Hematopoietic multipotent progenitor cell treated with erythropoietin and hydrocortisone succinate and interleukin-3 and kit ligand, for 4 days (in vitro differentiated cells): Measurements from ENCODE around the gene IRAK1.
"Not testable (repeated sequence)": the region's sequence is repeated elsewhere in the genome, so short reads cannot be mapped to it uniquely, and the experiment has no call there.

Experiments
- DNase-seq: peaks from one replicate; pipeline ENCODE4 v3.0.0-alpha.2; 2015

Gene IRAK1

GRCh38 chrX:153993978-153994377 lies 25.7 kb downstream of the IRAK1 start:
- DNase-seq: no peak

- no peak for DNase-seq
These were observed 26.6 kb downstream of the IRAK1 start for GRCh38 chrX:153993079-153993478.

GRCh38 chrX:153992180-153992579 lies 27.5 kb downstream of the IRAK1 start:
- DNase-seq: no peak

GRCh38 chrX:153991013-153991580 lies 28.6 kb downstream of the IRAK1 start:
- no peak for DNase-seq

GRCh38 chrX:153989973-153990655 lies 29.6 kb downstream of the IRAK1 start:
- no peak for DNase-seq

GRCh38 chrX:153988493-153988892 lies 31.2 kb downstream of the IRAK1 start:
- DNase-seq: no peak

- DNase-seq: peak; percentile 47
These were observed 35.1 kb downstream of the IRAK1 start for GRCh38 chrX:153984351-153985178.

GRCh38 chrX:153983321-153983801 lies 36.3 kb downstream of the IRAK1 start:
- DNase-seq: no peak

- DNase-seq: peak; percentile 88
These were observed 37.8 kb downstream of the IRAK1 start for GRCh38 chrX:153981771-153982533.

- DNase-seq: no peak
These were observed 38.5 kb downstream of the IRAK1 start for GRCh38 chrX:153981231-153981630.

- DNase-seq: not testable (repeated sequence)
These were observed 39.3 kb downstream of the IRAK1 start for GRCh38 chrX:153980394-153980793.

- DNase-seq: peak; percentile 35
These were observed 44.9 kb downstream of the IRAK1 start for GRCh38 chrX:153974726-153975286.

GRCh38 chrX:153974003-153974725 lies 45.5 kb downstream of the IRAK1 start:
- peak; percentile 26 for DNase-seq

GRCh38 chrX:153973127-153974002 lies 46.3 kb downstream of the IRAK1 start:
- DNase-seq: no peak

GRCh38 chrX:153972368-153973126 lies 47.2 kb downstream of the IRAK1 start, which contains the start of gene TMEM187:
TMEM187 (plus strand) TSS chrX:153972754; CDS start chrX:153982063, 9,309 bp downstream.
- DNase-seq: peak; percentile 97

GRCh38 chrX:153971450-153972367 lies 48.0 kb downstream of the IRAK1 start, which contains the start of gene HCFC1:
HCFC1 (minus strand) TSS chrX:153971818; CDS start chrX:153970840, 978 bp downstream.
- DNase-seq: peak; percentile 96

GRCh38 chrX:153971124-153971449 lies 48.6 kb downstream of the IRAK1 start:
- DNase-seq: peak; percentile 95

- DNase-seq: peak; percentile 88
These were observed 49.2 kb downstream of the IRAK1 start for GRCh38 chrX:153970357-153971123.
